Thyroid gland (tissue), 4 donors: ENCODE measurements around the gene TTBK2. TPM values are rescaled to one million over a fixed set of nuclear protein-coding genes. Genes with fewer than 3 reads are reported as not detected.

Experiments used
- DNase-seq, 2 donors: peaks; one replicate each; pipeline ENCODE4 v3.0.0-alpha.2; 2019
- H3K27ac ChIP-seq, 3 donors: fragments of 200-600 bp; sonication (generic); 1 replicate in 2 of 3; 2 replicates in 1 of 3; pipeline ENCODE4 v1.5.1; 2016 to 2019; ENCODE audit warnings: mild to moderate bottlenecking in 1 of 3, moderate library complexity in 1 of 3
- H3K27me3 ChIP-seq: fragments of 200-600 bp; sonication (generic); one replicate; pipeline ENCODE4 v1.5.1; 2019
- H3K36me3 ChIP-seq, 2 donors: fragments of 200-600 bp; sonication (generic); one replicate each; pipeline ENCODE4 v1.5.1; 2016 to 2019
- H3K4me1 ChIP-seq, 2 donors: fragments of 200-600 bp; sonication (generic); one replicate each; pipeline ENCODE4 v1.5.1; 2017 to 2019
- H3K4me3 ChIP-seq, 3 donors: fragments of 200-600 bp; sonication (generic); replicated peaks in 1 of 3; 1 replicate in 2 of 3; 2 replicates in 1 of 3; pipeline ENCODE4 v1.5.1; 2016; ENCODE audit warnings: mild to moderate bottlenecking in 1 of 3
- H3K9me3 ChIP-seq: fragments of 200-600 bp; sonication (generic); one replicate; pipeline ENCODE4 v1.5.1; 2017
- CTCF ChIP-seq, 6 experiments: fragments of 200-600 bp in 3 of 6; fragments of 450-650 bp in 3 of 6; sonication (generic) in 3 of 6; IDR thresholded peaks; one replicate each; pipeline ENCODE4 v1.5.1; 2016 to 2019; ENCODE audit warnings: antibody characterized with exemption in 6 of 6, mild to moderate bottlenecking in 2 of 6, inconsistent platforms in 1 of 6, moderate library complexity in 1 of 6
- POLR2A ChIP-seq, 2 donors: fragments of 450-650 bp; IDR thresholded peaks; one replicate each; pipeline ENCODE4 v1.6.1; 2017; ENCODE audit warnings: antibody characterized with exemption in 2 of 2, mild to moderate bottlenecking in 2 of 2, moderate library complexity in 1 of 2
- WGBS, 2 donors: methylation state at CpG; one replicate each; pipeline ENCODE4 v1.1.5; 2017; 5-methylcytosine and 5-hydroxymethylcytosine counted together
- intact Hi-C: fragments of 100-400 bp; cut with DNase I; formaldehyde crosslinking; loops from one replicate; pipeline ENCODE4 v1.15.1; 2023
- total RNA-seq, 4 donors: library from RNA; depleted of rRNA; stranded (reverse); fragments of >200 nt; gene quantifications; one replicate each; pipeline ENCODE4 v1.2.3, GENCODE V29; 2016

TTBK2 gene
- total RNA-seq, 4 donors from 2014 or later = 15.7 to 26.9 (median 20.0) TPM

- no peak overlapping the region for H3K4me3 ChIP-seq
- 79 to 80% methylated on average over 7 of the region's 7 CpGs for WGBS, 2 donors
- intact Hi-C loops = no loop called here
- H3K4me1 ChIP-seq = no peaks in the 10 kb centered on the region
- H3K27ac ChIP-seq = no peak overlapping the region
- no peaks in the 10 kb centered on the region for H3K27me3 ChIP-seq
- DNase-seq = peak; percentile 13 to 48
- H3K36me3 ChIP-seq = no peaks in the 10 kb centered on the region
- TF ChIP-seq POLR2A (IDR thresholded peaks at IDR 0.05) (no peak), CTCF (IDR thresholded peaks at IDR 0.05) (no peak)
- H3K9me3 ChIP-seq = no peaks in the 10 kb centered on the region
These were observed 11.3 kb upstream of the TTBK2 start for GRCh38 chr15:42931702-42932486.

GRCh38 chr15:42929306-42929848 is 8.8 kb upstream of the TTBK2 start:
- H3K36me3 ChIP-seq = no peaks in the 10 kb centered on the region
- intact Hi-C loops = loop anchor here (10.0 kb wide), 1 partner anchor 195 kb away; the partner anchor contains the start of gene CDAN1
- 77 to 80% methylated on average over 2 of the region's 2 CpGs for WGBS, 2 donors
- no peak overlapping the region for H3K4me3 ChIP-seq
- TF ChIP-seq POLR2A (IDR thresholded peaks at IDR 0.05) (no peak), CTCF (IDR thresholded peaks at IDR 0.05) (no peak)
- no peak overlapping the region for H3K27ac ChIP-seq
- H3K9me3 ChIP-seq = no peaks in the 10 kb centered on the region
- no peaks in the 10 kb centered on the region for H3K4me1 ChIP-seq
- no peak for DNase-seq
- H3K27me3 ChIP-seq = no peaks in the 10 kb centered on the region

- H3K4me3 ChIP-seq = peak overlapping the region; percentile 8 to 94 (median 18)
- WGBS, 2 donors = 2 to 5% methylated on average over 18 to 19 of the region's 19 CpGs
- peak overlapping the region in 1 of 3 donors; percentile 30 for H3K27ac ChIP-seq
- TF ChIP-seq POLR2A (IDR thresholded peaks at IDR 0.05) (no peak), CTCF (IDR thresholded peaks at IDR 0.05) (no peak)
- H3K9me3 ChIP-seq = no peaks in the 10 kb centered on the region
- H3K27me3 ChIP-seq = no peaks in the 10 kb centered on the region
- peaks cover 8 to 11% of the 10 kb centered on the region in 2 donors for H3K4me1 ChIP-seq
- no peaks in the 10 kb centered on the region for H3K36me3 ChIP-seq
- intact Hi-C loops = loop anchor here (10.0 kb wide), 1 partner anchor 187 kb away; the partner anchor contains the start of gene CDAN1
- DNase-seq = peak; percentile 20 to 32
These were observed 759 bp upstream of the TTBK2 start for GRCh38 chr15:42921342-42921731.

GRCh38 chr15:42919799-42920518 is 619 bp downstream of the TTBK2 start:
- Histone ChIP-seq H3K27me3 (no peaks in the 10 kb centered on the region), H3K36me3 (no peaks in the 10 kb centered on the region), H3K9me3 (no peaks in the 10 kb centered on the region), H3K27ac (peak overlapping the region; percentile 33 to 83 (median 74)), H3K4me3 (peak overlapping the region; percentile 16 to 94 (median 63)), H3K4me1 (peaks cover 8 to 11% of the 10 kb centered on the region in 2 donors)
- no peak for TF ChIP-seq CTCF (IDR thresholded peaks at IDR 0.05)
- TF ChIP-seq POLR2A (IDR thresholded peaks at IDR 0.05) = no peak
- WGBS, 2 donors = 1% methylated on average over 21 to 25 of the region's 40 CpGs
- intact Hi-C loops = loop anchor here (10.0 kb wide), 1 partner anchor 185 kb away; the partner anchor contains the start of gene CDAN1
- peak; percentile 44 to 52 for DNase-seq
